GM12878 (cell line): ENCODE data around the gene TCF7L1. TPM values are rescaled to one million over a fixed set of nuclear protein-coding genes. Genes with fewer than 3 reads are reported as not detected.

Experiments used
- ATAC-seq: fragments of 200-7000 bp; cut with Tn5 transposase; 3 replicates; pipeline ENCODE4 v1.9.1; 2020; ENCODE audit warnings: mild to moderate bottlenecking, moderate library complexity
- BruUV-seq: library from RNA; stranded (reverse); fragments of 400-500 nt; replicated peaks from 2 replicates; lab custom pipeline; 2021; lab: Mats Ljungman, UMichigan
- CTCF ChIA-PET: fragments of 300-600 bp; sonication (Branson Sonifier 250); formaldehyde crosslinking; extraction: SDS; loops from one replicate; lab custom pipeline; 2021; ENCODE audit warnings: inconsistent platforms; lab: Yijun Ruan, JAX
- POLR2A ChIA-PET: fragments of 350-600 bp; formaldehyde crosslinking; extraction: SDS; loops from one replicate; lab custom pipeline; 2021; ENCODE audit warnings: inconsistent platforms; lab: Charles Lee
- RAD21 ChIA-PET: fragments of 300-600 bp; sonication (Branson Sonifier 250); formaldehyde crosslinking; loops from one replicate; lab custom pipeline; 2023; ENCODE audit warnings: antibody characterized with exemption; ENCODE audit not compliant: unreplicated experiment; lab: Charles Lee
- SMC1A ChIA-PET: fragments of 300-600 bp; sonication (Branson Sonifier 250); formaldehyde crosslinking; loops from one replicate; lab custom pipeline; 2023; ENCODE audit not compliant: unreplicated experiment, uncharacterized antibody; lab: Charles Lee
- DNase-seq: peaks from one replicate; pipeline ENCODE4 v3.0.0-alpha.2; 2011; ENCODE audit warnings: low read depth, low spot score
- FAIRE-seq: peaks from 3 replicates; lab custom pipeline; 2011; peaks lifted over from hg19 to GRCh38; lab: Jason Lieb, UNC
- H2AFZ ChIP-seq: 2 replicates; pipeline ENCODE4 v1.6.0; 2011; ENCODE audit warnings: low read depth, low read length, control low read depth; ENCODE audit not compliant: control insufficient read depth
- H3K27ac ChIP-seq: 2 replicates; pipeline ENCODE4 v1.5.1; 2011; ENCODE audit warnings: control low read depth; ENCODE audit not compliant: control insufficient read depth, insufficient read depth
- H3K27me3 ChIP-seq, 2 experiments: replicated peaks in 1 of 2; 2 replicates each; pipeline versions ENCODE4 v1.6.0 to v1.6.1; 2011; ENCODE audit warnings: low read length in 1 of 2; ENCODE audit not compliant: control insufficient read depth in 2 of 2, insufficient read depth in 2 of 2
- H3K36me3 ChIP-seq, 2 experiments: 2 replicates each; pipeline ENCODE4 v1.5.1; 2011; ENCODE audit warnings: low read length in 1 of 2; ENCODE audit not compliant: control insufficient read depth in 2 of 2, insufficient read depth in 2 of 2
- H3K4me1 ChIP-seq: 2 replicates; pipeline ENCODE4 v1.6.1; 2011; ENCODE audit warnings: mild to moderate bottlenecking, low read length, moderate library complexity, mixed read lengths; ENCODE audit not compliant: control insufficient read depth, insufficient read depth
- H3K4me2 ChIP-seq: 2 replicates; pipeline ENCODE4 v1.6.0; 2011; ENCODE audit warnings: control low read depth; ENCODE audit not compliant: control insufficient read depth, insufficient read depth
- H3K4me3 ChIP-seq: fragments of 200-600 bp; sonication (generic); 2 replicates; pipeline ENCODE4 v1.5.1; 2016
- H3K79me2 ChIP-seq: 2 replicates; pipeline ENCODE4 v1.6.0; 2011; ENCODE audit warnings: low read length; ENCODE audit not compliant: control insufficient read depth, insufficient read depth
- H3K9ac ChIP-seq: 2 replicates; pipeline ENCODE4 v1.8.0; 2011; ENCODE audit warnings: low read length, control low read depth, mixed read lengths; ENCODE audit not compliant: control insufficient read depth, insufficient read depth
- H3K9me3 ChIP-seq: replicated peaks from 3 replicates; pipeline ENCODE4 v1.5.1; 2011; ENCODE audit warnings: mild to moderate bottlenecking, low read length; ENCODE audit not compliant: control insufficient read depth, insufficient read depth
- H4K20me1 ChIP-seq: 2 replicates; pipeline ENCODE4 v1.6.0; 2011; ENCODE audit not compliant: control insufficient read depth, insufficient read depth
- CBX3 ChIP-seq: fragments of 200-600 bp; sonication (generic); IDR thresholded peaks from 2 replicates; pipeline ENCODE4 v1.6.1; 2016; ENCODE audit warnings: low read depth, borderline replicate concordance
- IKZF1 ChIP-seq: fragments of 450-650 bp; conservative IDR thresholded peaks from 2 replicates; pipeline ENCODE4 v1.6.1; 2017; ENCODE audit warnings: antibody characterized with exemption, mild to moderate bottlenecking
- LARP7 ChIP-seq: fragments of 450-650 bp; IDR thresholded peaks from 2 replicates; pipeline ENCODE4 v1.6.1; 2017; ENCODE audit warnings: mild to moderate bottlenecking
- PAX5 ChIP-seq: IDR thresholded peaks from 2 replicates; pipeline ENCODE4 v1.6.1; 2011; ENCODE audit warnings: low read depth, low read length, borderline replicate concordance
- SIX5 ChIP-seq: IDR thresholded peaks from 2 replicates; pipeline ENCODE4 v1.6.1; 2011; ENCODE audit warnings: mild to moderate bottlenecking, low read depth, low read length, moderate library complexity; ENCODE audit not compliant: severe bottlenecking
- SPI1 ChIP-seq: IDR thresholded peaks from 2 replicates; pipeline ENCODE4 v1.6.1; 2011; ENCODE audit warnings: low read depth, mild to moderate bottlenecking, low read length, moderate library complexity, borderline replicate concordance; ENCODE audit not compliant: insufficient read depth
- WGBS: methylation state at CpG from one replicate; pipeline ENCODE4 v1.1.6; 2016; ENCODE audit warnings: low lambda C conversion rate; ENCODE audit not compliant: insufficient replicate concordance, insufficient coverage; ENCODE audit errors: missing lambda C conversion rate; 5-methylcytosine and 5-hydroxymethylcytosine counted together
- in situ Hi-C: fragments of 300-500 bp; cut with MboI; formaldehyde crosslinking; loops from 9 replicates; pipeline ENCODE4 v1.14.3; 2018; ENCODE audit warnings: mixed read lengths
- intact Hi-C: fragments of 100-400 bp; cut with micrococcal nuclease; formaldehyde crosslinking; loops from one replicate; pipeline ENCODE4 v1.14.2; 2022; ENCODE audit not compliant: unreplicated experiment
- polyA plus RNA-seq, 11 experiments: library from polyadenylated mRNA; depleted of rRNA in 4 of 11; unstranded in 6 of 11; stranded (reverse) in 5 of 11; fragments of >200 nt; fragmentation: Nextera tagmentation in 4 of 11; fragmentation: Illumina TruSeq in 1 of 11; extraction: Ambion mirVana in 4 of 11; extraction: Trizol in 1 of 11; gene quantifications; 1 replicate in 1 of 11; 2 replicates in 10 of 11; pipeline versions ENCODE4 v1.2.1 to v1.2.3, GENCODE V29; 2011 to 2016; ENCODE audit warnings: inconsistent platforms in 2 of 11, missing spikeins in 2 of 11, low read depth in 1 of 11
- total RNA-seq, 4 experiments: library from RNA; depleted of rRNA in 3 of 4; stranded (reverse); fragments of >200 nt in 3 of 4; fragmentation: Illumina TruSeq in 1 of 4; extraction: Trizol in 1 of 4; gene quantifications; 2 replicates each; pipeline versions ENCODE4 v1.2.1 to v1.2.3, GENCODE V29; 2013 to 2021
- TF ChIP-seq, protein P1 (sequence below): fragments of 450-650 bp; conservative IDR thresholded peaks from 2 replicates; pipeline ENCODE4 v1.6.1; 2017; ENCODE audit warnings: mild to moderate bottlenecking, moderate library complexity

Gene TCF7L1
- total and polyA plus RNA-seq, 10 of the 15 experiments (the other 5 are each of a cell fraction or from before 2014, with no cell fraction given) = 0.03 to 0.11 (median 0.10) TPM; not detected in 7

DNA sequence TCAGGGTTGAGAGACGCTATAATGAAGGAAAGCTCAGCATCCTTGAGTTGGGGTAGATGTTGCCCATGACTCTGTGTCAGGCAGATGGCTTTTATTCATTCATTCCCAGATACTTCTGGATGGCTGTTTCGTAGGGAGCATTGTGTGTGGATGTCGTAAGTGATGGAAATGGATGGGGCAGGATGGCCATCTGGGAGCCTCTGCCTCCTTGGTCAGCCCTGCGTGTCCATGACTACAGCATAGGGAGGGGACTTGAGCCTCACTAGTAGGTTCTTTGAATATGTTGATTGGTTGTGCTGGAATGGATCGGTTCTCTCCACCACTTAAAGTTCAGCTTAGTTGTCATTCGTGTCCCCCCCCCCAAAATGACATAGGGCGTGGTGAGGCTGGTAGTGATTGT lies 149.7 kb downstream of the TCF7L1 start:
- H3K27me3 ChIP-seq = no peaks in the 10 kb centered on the region; a peak in 1 of 4 replicates
- WGBS = 25% methylated on average over 7 of the region's 7 CpGs
- no peaks in the 10 kb centered on the region for H3K9me3 ChIP-seq
- no peaks in the 10 kb centered on the region for H4K20me1 ChIP-seq
- CTCF ChIA-PET = interaction anchor here (0.8 to 6.3 kb wide), 3 partner anchors 14 to 357 kb away, joined by 3 to 57 read pairs (median 4); no protein-coding TSS in a partner anchor
- SMC1A ChIA-PET = interaction anchor here (0.9 to 1.9 kb wide), 2 partner anchors 9 to 12 kb away, joined by 4 to 8 read pairs; no protein-coding TSS in a partner anchor
- no peaks in the 10 kb centered on the region for H3K79me2 ChIP-seq
- no peaks in the 10 kb centered on the region for H3K36me3 ChIP-seq
- TF ChIP-seq LARP7 = no peak
- TF ChIP-seq PAX5 = no peak
- TF ChIP-seq SIX5 = no peak
- TF ChIP-seq IKZF1 = no peak
- TF ChIP-seq SPI1 = no peak
- no peak for TF ChIP-seq CBX3
- TF ChIP-seq, protein P1, sequence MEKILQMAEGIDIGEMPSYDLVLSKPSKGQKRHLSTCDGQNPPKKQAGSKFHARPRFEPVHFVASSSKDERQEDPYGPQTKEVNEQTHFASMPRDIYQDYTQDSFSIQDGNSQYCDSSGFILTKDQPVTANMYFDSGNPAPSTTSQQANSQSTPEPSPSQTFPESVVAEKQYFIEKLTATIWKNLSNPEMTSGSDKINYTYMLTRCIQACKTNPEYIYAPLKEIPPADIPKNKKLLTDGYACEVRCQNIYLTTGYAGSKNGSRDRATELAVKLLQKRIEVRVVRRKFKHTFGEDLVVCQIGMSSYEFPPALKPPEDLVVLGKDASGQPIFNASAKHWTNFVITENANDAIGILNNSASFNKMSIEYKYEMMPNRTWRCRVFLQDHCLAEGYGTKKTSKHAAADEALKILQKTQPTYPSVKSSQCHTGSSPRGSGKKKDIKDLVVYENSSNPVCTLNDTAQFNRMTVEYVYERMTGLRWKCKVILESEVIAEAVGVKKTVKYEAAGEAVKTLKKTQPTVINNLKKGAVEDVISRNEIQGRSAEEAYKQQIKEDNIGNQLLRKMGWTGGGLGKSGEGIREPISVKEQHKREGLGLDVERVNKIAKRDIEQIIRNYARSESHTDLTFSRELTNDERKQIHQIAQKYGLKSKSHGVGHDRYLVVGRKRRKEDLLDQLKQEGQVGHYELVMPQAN = no peak
- FAIRE-seq (no peak), DNase-seq (no peak), ATAC-seq (no peak)
- no TSS peak for BruUV-seq
- no peak overlapping the region for H3K27ac ChIP-seq
- in situ Hi-C loops = loop anchor here (10.0 kb wide), 1 partner anchor 398 kb away; the partner anchor contains the start of gene TRABD2A
- no peak overlapping the region for H3K9ac ChIP-seq
- POLR2A ChIA-PET = no interaction called here
- H3K4me2 ChIP-seq = no peak overlapping the region
- no peak overlapping the region for H3K4me3 ChIP-seq
- intact Hi-C loops = no loop called here
- H2AFZ ChIP-seq = no peak overlapping the region
- no peaks in the 10 kb centered on the region; the same call in 1 of the 2 replicates for H3K4me1 ChIP-seq
- RAD21 ChIA-PET = no interaction called here
